Muscle of back (tissue), 11 donors: Measurements from ENCODE around the gene FRMD3. TPM values are rescaled to one million over a fixed set of nuclear protein-coding genes. Genes with fewer than 3 reads are reported as not detected.

Source experiments
- DNase-seq, 3 donors: peaks; one replicate each; pipeline versions ENCODE4 v3.0.0 to v3.0.0-alpha.2; 2013
- polyA plus RNA-seq, 10 donors: library from polyadenylated mRNA; unstranded; fragments of 120-200 nt; gene quantifications; one replicate each; pipeline ENCODE4 v1.2.1, GENCODE V29; 2013; ENCODE audit not compliant: insufficient read length in 10 of 10

The FRMD3 gene
- polyA plus RNA-seq, 10 donors, result 22.5 to 37.8 (median 29.4) TPM

DNA sequence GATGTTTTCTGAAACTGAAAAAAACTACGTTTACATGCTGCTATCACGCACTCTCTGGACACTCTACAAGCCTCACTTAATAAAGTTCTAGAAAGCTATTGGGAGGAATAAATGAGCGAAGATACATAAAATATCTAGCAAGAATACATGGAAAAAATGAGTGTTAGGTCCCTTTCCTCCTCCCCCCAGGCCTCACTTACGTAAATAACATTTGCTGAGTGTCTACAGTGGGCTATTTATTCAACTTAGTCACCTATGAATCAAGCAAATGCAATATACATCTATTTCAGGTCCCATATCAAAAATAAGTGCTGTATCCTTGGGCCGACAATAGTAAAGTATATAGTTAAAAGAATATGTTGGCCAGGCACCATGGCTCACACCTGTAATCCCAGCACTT, 62.5 kb downstream of the FRMD3 start:
- no peak for DNase-seq

DNA sequence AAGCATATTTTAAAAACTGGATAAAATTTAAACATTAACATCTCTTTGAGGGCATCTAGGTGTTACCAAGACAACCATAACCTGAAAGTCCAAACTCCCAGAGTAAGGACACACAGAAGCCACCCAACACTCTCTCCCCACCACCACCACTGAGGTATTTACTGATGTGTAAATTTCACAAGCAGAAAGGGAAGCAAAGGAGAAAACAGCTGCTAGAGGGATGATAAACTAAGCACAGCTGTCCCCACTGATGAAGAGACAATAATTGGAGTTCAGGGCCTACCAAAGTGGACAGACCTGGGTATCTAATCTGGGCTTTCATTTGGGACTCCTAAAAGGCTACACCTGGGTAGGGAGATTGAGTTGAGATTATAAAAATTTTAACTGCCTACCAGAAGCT, 63.6 kb downstream of the FRMD3 start:
- no peak for DNase-seq

DNA sequence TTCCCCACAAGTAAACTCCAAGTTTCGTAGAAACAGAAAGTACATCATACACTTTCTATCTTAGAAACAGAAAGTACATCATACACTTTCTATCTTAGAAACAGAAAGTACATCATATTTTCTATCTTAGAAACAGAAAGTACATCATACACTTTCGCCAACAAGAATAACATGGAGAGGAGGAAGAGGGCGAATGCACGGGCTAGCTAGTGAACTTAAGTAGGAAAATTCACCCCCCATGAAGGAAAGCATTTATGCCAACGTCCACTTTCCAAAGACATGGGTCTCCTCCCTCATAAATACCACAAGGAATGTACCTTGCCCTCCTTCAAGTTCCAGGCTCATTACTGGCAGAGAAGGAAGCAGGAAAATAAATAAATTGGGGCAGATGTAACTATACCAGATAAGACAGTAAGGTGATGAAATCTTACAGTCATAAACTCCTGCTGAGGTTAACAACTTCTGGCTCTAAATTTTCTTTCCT, 64.7 kb downstream of the FRMD3 start:
- DNase-seq, result no peak

DNA sequence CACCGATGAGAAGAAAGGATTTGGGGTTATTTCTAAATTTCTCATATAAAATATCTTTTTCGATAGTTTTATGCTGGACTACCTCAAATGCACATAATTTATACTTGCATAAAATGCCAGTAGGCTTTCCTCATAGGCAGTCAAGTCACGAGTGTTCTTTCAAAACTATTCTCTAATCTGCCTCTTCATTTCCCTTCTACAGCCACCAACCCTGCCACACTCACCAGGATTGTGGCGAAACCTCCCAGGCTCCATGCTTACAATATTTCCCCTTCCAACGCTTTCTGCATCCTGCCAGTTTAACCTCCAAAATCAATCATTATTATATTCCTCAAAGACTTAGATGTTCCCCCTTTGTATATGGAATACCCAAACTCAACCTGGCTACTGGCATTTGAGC, 65.4 kb downstream of the FRMD3 start:
- no peak for DNase-seq

DNA sequence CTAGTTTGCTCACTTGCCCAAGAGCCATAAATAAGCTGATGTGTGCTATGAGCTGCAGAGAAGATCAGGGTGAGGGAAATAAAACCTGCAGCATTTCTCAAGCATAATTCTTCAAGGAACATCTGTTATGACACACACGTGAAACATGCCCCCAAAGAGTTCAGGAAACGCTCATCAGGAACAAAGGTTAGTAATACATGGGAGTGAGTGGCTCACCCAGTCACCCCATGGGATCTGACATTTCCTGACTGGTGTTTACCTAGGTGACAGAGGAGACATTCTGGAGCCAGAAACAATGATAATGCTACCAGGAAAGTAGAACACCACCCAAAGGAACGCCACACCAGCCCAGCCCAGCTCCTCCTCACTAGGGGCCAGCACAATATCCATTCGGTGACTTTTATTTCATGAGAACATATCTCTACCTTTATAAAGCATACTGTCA, 66.0 kb downstream of the FRMD3 start:
- peak in 1 of 3 donors; percentile 40 for DNase-seq

DNA sequence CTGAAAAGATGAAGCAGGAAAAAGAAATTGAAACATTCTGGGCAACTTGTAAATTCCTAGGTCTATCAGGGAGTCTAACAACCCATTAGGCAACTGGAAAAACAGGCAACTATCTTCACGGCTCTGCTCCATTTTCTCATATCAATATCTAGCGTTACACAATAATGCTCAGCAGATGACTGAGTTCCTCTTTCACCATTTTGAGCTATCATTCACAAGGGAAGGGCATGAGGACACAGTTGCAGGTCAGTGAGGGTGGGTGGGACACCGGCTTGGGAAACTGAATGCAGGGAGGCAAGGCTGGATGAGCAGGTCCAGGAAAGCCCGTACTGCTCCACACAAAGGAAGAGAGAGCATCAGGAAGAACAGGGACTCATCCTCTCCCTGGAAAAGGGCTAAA, 67.0 kb downstream of the FRMD3 start:
- DNase-seq, result no peak

DNA sequence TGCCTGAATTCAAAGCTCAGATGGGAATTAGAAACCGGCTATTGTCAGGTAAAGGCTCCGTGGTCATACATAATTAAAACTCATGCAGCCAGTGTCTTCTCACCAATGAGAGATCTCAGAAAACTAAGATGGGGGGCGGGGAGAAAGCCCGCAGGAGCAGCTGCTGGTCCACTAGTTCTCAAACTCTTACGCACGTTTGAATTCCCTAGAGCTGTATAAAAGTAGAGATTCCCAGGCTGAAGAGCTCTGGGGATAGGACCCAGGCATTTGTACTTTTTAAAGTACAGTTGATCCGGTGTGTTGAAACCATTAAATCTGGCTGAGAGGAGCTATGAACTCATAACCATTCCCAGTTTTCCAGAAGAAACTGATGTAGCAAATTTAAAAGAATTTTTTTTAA, 68.5 kb downstream of the FRMD3 start:
- DNase-seq, result peak in 2 of 3 donors; percentile 6 to 20

DNA sequence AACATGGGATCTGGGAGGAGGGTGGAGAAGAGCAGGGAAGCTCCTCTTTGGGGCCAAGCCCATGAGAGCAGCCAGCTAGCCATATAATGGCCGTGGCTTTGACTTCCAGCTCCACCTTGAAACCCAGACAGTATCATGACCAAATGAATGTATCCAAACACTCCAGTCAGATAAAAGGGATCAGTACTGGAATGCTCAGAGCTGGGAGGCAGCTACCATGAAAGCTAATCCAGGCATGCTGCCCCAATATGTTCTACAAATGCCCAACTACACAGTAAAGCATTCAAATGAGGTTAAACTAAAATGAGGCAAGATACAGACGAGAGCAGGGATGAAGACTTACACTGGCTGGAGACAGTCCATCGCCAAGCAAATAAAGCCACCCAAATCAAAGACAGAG, 69.4 kb downstream of the FRMD3 start:
- DNase-seq, result no peak

DNA sequence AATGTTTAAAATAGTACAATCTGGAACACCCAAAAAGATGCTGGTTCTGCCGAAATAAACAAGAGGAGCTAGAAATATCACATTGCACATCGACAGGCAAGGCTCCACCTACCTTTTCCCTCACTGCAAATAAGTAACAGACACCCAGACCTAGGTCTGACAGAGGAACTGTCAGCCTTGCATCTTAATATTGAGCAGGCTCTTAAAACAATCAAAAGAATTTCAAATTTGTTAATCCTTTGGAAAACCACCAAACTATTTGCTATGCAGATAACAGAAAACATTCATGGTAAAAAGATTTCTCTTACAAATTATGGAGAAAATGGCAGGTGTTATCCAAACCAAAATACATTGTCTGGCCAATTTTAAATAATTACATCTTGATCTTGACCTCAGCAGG, 71.3 kb downstream of the FRMD3 start:
- DNase-seq, result no peak

DNA sequence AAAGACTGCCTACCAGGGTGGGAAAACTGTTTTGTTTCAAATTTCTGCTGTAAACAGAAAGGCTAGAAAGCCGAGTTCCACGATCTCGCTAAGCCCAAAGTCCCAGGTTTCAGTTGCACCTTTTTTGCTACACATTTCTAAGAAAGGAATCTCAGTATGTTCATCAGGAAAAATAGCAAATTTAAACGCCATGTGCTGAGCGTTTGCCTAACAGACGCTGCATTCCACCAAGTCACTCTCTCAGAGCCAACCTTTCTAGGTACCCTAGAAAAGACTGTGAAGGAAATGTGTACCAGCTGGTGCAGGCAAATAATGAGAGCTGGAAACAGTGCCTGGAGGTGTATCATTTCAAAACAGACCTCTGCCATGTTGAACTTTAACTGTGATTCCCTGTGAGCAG, 71.8 kb downstream of the FRMD3 start:
- DNase-seq, result no peak

DNA sequence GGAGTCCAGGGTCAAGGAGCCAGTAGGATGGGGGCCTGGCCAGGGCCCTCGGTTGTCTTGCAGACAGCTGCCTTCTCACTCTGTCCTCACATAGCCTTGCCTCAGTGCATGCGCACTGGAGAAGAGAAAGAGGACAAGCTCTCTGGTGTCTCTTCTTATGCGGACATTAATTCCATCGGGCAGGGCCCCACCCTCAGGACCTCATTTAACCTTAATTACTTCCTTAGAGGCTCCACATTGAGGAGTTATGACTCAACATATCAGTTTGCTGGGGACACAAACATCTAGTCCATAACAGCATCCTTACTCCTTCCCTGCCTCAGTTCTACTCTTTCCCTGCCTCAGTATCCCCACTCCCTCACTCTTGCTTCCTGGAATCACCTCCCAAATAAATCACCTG, 78.4 kb downstream of the FRMD3 start:
- DNase-seq, result no peak

DNA sequence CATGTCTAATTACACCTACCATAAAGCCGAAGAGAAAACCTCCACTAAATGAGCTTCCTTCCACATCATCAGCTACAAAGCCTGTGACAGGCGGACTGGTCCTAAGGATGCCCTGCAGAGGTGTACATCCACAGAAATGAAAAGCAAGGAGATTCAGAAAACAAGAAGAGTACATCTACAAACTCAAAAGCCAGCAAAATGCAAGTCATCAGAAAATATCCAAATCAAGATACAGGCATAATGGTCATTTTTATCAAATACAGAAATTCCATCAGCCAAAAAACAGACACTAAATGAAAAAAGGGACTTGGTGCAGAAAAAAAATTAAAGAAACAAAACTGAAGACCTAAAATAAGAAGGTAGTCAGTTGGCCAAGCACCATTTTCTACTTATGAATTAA, 79.7 kb downstream of the FRMD3 start:
- DNase-seq, result no peak

DNA sequence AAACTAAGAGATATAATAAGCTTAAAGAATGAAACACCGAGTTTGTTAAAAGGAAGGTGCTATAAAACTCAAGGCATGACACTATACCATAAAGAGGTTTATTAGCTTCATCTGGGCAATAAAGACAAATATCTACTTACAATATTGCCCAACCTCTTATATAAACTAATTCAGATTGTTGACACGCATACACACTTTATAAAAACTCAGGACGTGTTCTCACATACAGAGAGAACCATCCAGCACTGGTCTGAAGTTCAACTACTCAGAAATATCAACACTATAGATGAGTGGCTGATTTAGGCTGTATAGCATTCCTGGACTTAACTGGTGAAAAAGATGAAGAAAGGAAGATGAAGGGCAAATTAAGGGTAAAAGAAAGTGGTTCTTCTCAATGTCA, 81.2 kb downstream of the FRMD3 start:
- no peak for DNase-seq

DNA sequence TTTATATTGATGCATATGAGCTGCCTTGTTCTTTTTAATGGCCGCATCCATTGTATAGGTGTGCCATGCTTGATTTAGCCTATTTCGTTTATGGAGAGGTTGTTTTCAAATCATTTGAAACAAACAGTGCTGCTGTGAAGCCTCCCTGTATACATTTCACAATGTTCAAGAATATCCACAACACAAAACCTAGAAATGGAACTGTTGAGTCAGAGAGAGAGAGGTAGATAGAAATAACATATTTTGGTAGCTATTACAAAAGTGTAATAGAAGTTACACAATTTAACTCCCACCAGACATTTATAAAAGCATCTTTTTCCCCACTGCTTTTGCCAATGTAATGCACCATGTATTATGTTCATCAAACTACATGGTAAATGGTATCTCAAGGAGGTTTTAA, 82.0 kb downstream of the FRMD3 start:
- DNase-seq, result no peak

DNA sequence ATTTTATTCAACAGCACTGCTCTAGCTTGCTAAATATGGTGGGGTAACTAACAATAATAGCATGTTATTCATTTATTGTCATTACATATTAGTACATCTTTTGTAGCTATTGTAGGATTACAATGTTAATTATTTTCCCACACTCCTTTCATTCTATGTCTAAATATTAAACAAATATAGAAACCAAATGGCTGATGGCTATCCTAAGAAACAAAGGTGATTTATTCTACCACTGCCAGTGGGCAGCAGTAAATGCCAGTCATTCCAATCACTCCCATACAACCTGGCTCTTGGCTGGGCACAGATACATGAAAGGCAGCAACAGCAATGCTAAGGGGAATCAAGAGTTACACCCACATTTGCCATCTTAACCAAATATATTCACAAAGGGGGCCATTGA, 84.1 kb downstream of the FRMD3 start:
- no peak for DNase-seq

DNA sequence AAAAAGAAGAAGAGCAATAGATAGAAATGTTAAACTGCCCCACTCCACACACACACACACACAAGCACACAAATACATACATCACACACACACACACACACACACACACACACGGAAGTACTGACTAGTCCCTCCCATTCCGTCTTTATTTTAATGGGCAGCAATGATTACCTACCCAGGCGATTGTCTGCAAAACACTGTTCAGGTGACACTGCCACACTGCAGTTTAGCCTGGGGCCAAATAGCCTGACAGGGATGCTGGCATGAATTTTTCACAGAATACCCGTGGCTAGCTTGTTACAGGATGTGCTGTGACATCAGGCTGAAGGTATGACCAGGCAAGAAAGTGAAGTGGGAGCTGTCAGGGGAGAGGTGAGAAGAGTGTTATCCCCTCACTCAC, 86.9 kb downstream of the FRMD3 start:
- no peak for DNase-seq

DNA sequence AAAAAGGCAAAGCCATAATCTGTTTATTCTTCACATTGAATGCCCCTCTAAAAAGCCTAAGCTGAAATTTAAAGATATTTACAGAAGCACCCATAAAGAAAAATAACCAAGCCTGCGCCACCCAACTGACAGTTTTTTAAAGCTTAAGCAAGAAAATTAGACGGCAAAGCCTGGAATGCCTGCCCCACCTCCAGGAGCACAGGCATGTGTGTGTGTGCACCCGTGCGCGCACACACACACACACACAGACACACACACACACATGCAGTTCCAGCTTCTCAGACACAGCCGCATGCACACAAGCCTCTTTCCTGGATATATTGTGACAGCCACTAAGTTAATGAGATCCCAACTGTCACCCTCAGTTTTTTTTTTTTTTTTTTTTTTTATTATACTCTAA, 88.2 kb downstream of the FRMD3 start:
- DNase-seq, result no peak

DNA sequence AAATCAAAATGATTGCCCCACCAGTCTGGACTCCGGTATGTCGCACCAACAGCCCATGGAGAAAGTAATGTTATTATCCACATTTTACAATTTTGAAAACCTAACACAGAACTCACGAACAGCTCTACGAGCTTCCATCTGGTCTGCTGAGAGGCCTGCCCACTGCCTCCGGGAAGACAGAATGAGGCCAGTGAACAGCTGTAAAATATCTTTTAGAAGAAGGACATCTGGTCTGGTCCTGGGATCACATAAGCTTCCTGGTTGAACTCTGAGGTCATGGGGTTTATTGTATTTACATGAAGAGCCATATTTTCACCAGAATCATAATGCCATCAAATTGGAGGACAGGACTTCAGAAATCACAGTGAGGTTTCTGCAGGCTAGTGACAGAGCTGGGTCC, 89.0 kb downstream of the FRMD3 start:
- peak in 2 of 3 donors; percentile 17 to 34 for DNase-seq

DNA sequence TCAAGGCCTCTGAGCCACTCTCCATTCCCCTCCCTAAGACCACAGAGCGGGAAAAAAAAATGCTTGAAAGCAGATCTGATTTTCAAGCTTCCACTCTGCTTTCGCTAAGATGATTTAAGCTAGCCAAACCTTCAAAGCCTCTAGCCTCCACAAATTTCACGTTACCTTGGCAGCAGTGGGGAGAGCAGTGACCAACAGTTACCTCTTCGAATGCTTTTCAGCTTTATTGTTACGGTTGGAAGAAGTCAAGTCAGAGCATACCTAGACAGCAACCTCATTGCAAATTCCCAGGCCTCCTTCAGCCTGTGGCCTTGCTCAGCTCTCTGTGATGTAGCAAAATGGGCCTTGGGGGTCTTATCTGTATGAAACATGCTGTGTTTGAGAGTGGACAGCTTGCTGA, 89.6 kb downstream of the FRMD3 start:
- no peak for DNase-seq

DNA sequence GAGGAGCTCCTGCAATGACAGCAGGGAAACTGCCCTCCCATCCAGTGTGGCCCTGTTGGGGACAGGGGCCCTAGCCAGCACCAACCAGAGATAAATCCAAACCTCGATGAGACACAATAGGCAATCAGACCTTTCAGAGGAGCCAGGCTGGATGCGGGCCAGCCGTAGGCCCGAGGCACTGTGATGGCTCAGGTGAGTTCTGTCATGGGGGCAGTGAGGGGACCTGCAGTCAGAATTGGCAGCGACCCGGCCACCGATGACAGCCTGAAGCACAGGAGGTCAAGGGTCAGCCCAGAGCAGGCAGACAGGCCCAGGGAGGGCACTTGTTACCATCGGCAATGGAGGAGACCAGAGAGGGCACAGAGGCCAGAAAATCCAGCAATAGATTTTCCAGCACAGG, 90.8 kb downstream of the FRMD3 start:
- no peak for DNase-seq

DNA sequence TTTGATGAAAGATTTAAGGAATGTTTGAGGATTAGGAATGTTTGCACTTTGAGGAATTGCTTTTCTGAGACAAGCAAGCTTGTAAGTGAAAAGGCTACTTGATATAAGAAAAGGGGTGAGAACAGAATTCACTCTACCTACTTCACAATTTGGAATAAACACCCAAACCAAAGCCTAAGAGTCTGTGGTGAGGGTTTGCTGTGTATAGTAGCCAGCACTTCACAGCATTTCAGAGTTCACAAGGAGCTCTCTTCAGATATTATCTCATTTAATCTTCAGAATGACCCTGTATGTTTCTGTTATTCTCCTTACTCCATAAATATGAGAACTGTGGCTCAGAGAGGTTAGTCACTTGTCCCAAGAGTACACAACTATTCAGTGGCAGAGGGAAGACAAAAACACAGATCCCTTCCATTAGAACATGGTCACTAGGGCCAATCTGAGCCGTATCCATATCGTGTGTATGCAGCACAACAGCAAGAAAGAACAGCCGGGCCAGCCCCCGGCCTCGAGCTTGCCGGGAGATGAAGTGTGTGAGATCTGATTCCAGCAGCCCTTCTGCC, 92.4 kb downstream of the FRMD3 start:
- DNase-seq, result no peak

DNA sequence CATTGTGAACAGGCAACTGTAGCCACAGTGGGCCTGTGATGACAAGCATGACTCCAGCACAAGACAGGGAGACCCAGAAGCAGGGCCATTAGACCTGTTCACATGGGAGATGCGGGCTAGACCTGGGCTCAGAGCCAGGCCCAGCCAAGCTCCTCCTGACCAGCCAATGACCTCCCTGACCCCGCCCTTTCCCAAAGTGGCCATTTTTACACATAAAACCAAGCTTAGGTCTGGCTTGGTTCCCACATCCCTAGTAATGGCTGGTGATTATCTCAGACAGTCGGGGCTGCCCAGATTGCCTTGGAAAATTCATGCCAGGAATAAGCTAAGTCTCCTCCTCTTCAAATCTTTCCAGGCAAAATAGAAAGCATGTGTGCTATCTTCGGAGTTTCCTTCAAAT, 94.1 kb downstream of the FRMD3 start:
- DNase-seq, result peak in 1 of 3 donors; percentile 41

DNA sequence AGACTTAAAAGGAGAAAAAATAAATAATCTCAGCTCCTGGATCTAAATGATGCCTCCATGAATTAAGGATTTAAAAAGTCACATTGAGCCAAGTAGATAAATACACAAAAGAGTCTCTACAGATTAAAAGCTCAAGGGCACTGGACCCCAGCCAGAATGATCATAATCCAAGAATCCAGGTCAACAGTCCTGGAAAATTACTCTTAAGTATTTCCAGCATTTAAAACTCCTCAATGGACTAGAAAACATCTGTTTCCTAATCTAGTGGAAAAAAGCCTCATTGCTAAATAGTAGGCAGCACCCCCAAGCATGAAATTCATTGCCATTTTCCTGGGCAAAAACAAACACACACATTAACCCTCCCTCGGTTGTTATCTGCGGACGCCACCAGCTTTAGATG, 96.8 kb downstream of the FRMD3 start:
- no peak for DNase-seq

DNA sequence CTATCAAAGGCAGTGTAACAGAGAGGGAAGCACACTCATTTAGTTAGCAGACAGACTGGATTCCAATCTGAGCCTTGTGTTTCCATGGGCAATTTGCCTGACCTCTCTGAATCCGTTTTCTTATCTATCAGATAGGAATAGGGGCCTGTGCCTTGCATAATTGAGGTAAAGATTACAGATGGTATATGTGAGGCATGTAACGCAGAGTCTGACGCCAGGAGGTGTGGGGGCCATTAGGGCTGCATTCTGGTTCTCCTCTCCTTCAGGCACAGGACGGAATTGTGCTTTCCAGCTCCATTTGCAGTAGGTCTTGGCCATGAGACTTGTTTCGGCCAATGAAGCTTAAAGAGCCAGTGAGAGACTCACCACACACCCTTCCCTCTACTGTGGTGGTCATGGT, 97.6 kb downstream of the FRMD3 start:
- DNase-seq, result no peak

DNA sequence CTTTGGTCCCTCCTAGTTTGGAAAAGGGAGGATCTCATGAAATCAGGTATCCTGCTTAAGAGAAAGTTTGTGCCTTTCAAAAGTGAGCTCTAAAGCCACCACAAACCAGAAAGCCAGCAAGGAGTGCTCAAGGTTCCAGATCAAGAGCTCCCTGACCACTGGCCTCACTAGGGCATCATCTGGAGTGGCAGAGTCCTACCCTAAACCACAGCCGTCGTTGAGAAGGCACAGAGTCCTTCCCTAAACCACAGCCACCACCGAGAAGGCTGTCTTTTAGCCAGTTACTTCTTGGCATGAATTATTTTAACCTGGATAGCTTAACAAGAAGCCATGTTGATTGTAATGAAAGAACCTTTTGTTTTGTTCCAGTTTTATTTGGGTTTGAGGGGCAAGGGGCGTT, 102.9 kb downstream of the FRMD3 start:
- DNase-seq, result no peak
